ENCODE data around the gene EPYC.

- no peak for TF ChIP-seq CTCF (IDR thresholded peaks at IDR 0.05)
- TF ChIP-seq POLR2A (IDR thresholded peaks at IDR 0.05), result no peak
These were observed 12.8 kb downstream of the EPYC start for GRCh38 chr12:90991952-90992465.

Measured in breast epithelium (tissue), 3 donors.